Panc1 (cell line): ENCODE measurements around the gene TINAGL1. TPM values are rescaled to one million over a fixed set of nuclear protein-coding genes. Genes with fewer than 3 reads are reported as not detected.

ENCODE experiments used
- ATAC-seq: fragments of 200-7000 bp; cut with Tn5 transposase; 2 replicates; pipeline ENCODE4 v1.9.1; 2020; ENCODE audit warnings: mild to moderate bottlenecking, moderate library complexity
- BruUV-seq: library from RNA; stranded (reverse); fragments of 400-500 nt; replicated peaks from 2 replicates; lab custom pipeline; 2021; lab: Mats Ljungman, UMichigan
- CTCF ChIA-PET: fragments of 300-600 bp; sonication (Branson Sonifier 250); formaldehyde crosslinking; loops from one replicate; lab custom pipeline; 2022; ENCODE audit warnings: antibody characterized with exemption; lab: Charles Lee
- POLR2A ChIA-PET: fragments of 300-600 bp; sonication (Branson Sonifier 250); formaldehyde crosslinking; loops from one replicate; lab custom pipeline; 2022; ENCODE audit warnings: antibody characterized with exemption; lab: Charles Lee
- DNase-seq: peaks from one replicate; pipeline ENCODE4 v3.0.0-alpha.2; 2010; ENCODE audit warnings: low read depth, low spot score
- H3K27ac ChIP-seq: 2 replicates; pipeline ENCODE4 v1.5.1; 2011; ENCODE audit warnings: mild to moderate bottlenecking, low read length, inconsistent platforms
- H3K27me3 ChIP-seq: fragments of 200-500 bp; sonication (Bioruptor generic); 2 replicates; pipeline ENCODE4 v1.6.0; 2014; ENCODE audit warnings: low read length, inconsistent platforms; ENCODE audit not compliant: control insufficient read depth, insufficient read depth
- H3K36me3 ChIP-seq: fragments of 200-500 bp; sonication (Bioruptor generic); 2 replicates; pipeline ENCODE4 v1.5.1; 2014; ENCODE audit warnings: inconsistent platforms, mild to moderate bottlenecking, low read length, moderate library complexity; ENCODE audit not compliant: control insufficient read depth, insufficient read depth
- H3K4me1 ChIP-seq: 2 replicates; pipeline ENCODE4 v1.5.1; 2011; ENCODE audit warnings: inconsistent platforms, mild to moderate bottlenecking, low read length, moderate library complexity; ENCODE audit not compliant: control insufficient read depth, insufficient read depth
- H3K4me3 ChIP-seq, 2 experiments: 2 replicates each; pipeline ENCODE4 v1.5.1; 2011 to 2012; ENCODE audit warnings: low read depth in 2 of 2, low read length in 2 of 2, mild to moderate bottlenecking in 2 of 2, inconsistent platforms in 1 of 2, moderate library complexity in 1 of 2
- H3K9me3 ChIP-seq: fragments of 200-500 bp; sonication (Bioruptor generic); 2 replicates; pipeline ENCODE4 v1.5.1; 2014; ENCODE audit warnings: low read depth, mild to moderate bottlenecking, inconsistent platforms, low read length, moderate library complexity; ENCODE audit not compliant: control insufficient read depth, insufficient read depth
- CTCF ChIP-seq: fragments of 450-650 bp; IDR thresholded peaks from 2 replicates; pipeline ENCODE4 v1.5.1; 2017; ENCODE audit warnings: mild to moderate bottlenecking
- POLR2AphosphoS5 ChIP-seq: IDR thresholded peaks from 2 replicates; pipeline ENCODE4 v1.6.1; 2012; ENCODE audit warnings: mild to moderate bottlenecking, low read depth, low read length, moderate library complexity
- REST ChIP-seq, 2 experiments: IDR thresholded peaks; 2 replicates each; pipeline ENCODE4 v1.6.1; 2011 to 2012; ENCODE audit warnings: low read depth in 2 of 2, control low read depth in 1 of 2, low read length in 1 of 2, mild to moderate bottlenecking in 1 of 2, moderate library complexity in 1 of 2; ENCODE audit not compliant: insufficient read depth in 1 of 2
- SIN3A ChIP-seq: IDR thresholded peaks from 2 replicates; pipeline ENCODE4 v1.6.1; 2012; ENCODE audit warnings: low read depth, mild to moderate bottlenecking, low read length, moderate library complexity, borderline replicate concordance; ENCODE audit not compliant: insufficient read depth
- TCF7L2 ChIP-seq: IDR thresholded peaks from 2 replicates; pipeline ENCODE4 v1.6.1; 2011; ENCODE audit warnings: mild to moderate bottlenecking, low read depth, low read length, inconsistent platforms
- in situ Hi-C: cut with HindIII; loops from 2 replicates; pipeline ENCODE4 v1.10.0; 2016; ENCODE audit warnings: low sequenced_read_pairs, low pct_unique_long_range_greater_than_20kb
- intact Hi-C: fragments of 100-400 bp; cut with micrococcal nuclease; formaldehyde crosslinking; loops from one replicate; pipeline ENCODE4 v1.10.0; 2022; ENCODE audit not compliant: unreplicated experiment
- total RNA-seq: library from RNA; stranded (reverse); gene quantifications from one replicate; pipeline ENCODE4 v1.2.1, GENCODE V29; 2021; ENCODE audit not compliant: unreplicated experiment

Gene TINAGL1
- total RNA-seq, 1 experiment from 2014 or later, result 6.1 TPM

GRCh38 chr1:31531177-31531999 is 44.9 kb upstream of the TINAGL1 start:
- Histone ChIP-seq H3K4me3 (no peak overlapping the region), H3K4me1 (no peaks in the 10 kb centered on the region), H3K36me3 (no peaks in the 10 kb centered on the region), H3K9me3 (no peaks in the 10 kb centered on the region), H3K27ac (no peak overlapping the region), H3K27me3 (peaks cover 3% of the 10 kb centered on the region; the same call in 1 of the 2 replicates)
- in situ Hi-C loops (no loop called here), intact Hi-C loops (no loop called here)
- ChIA-PET POLR2A (interaction anchor here (0.5 to 0.6 kb wide), 2 partner anchors 59 to 217 kb away, joined by 3 to 9 read pairs; no protein-coding TSS in a partner anchor), CTCF (no interaction called here)
- BruUV-seq, result no TSS peak
- DNase-seq (no peak), ATAC-seq (no peak)
- TF ChIP-seq SIN3A, result no peak
- no peak for TF ChIP-seq TCF7L2
- no peak for TF ChIP-seq REST (IDR thresholded peaks at IDR 0.05; ENCODE audit: insufficient read depth in 1 of 2, low read depth in 2 of 2, low read length in 1 of 2)
- TF ChIP-seq CTCF, result no peak
- no peak for TF ChIP-seq POLR2AphosphoS5

- intact Hi-C loops (no loop called here), in situ Hi-C loops (no loop called here)
- H3K36me3 ChIP-seq, result no peaks in the 10 kb centered on the region
- TF ChIP-seq CTCF (no peak), REST (IDR thresholded peaks at IDR 0.05; ENCODE audit: insufficient read depth in 1 of 2, low read depth in 2 of 2, low read length in 1 of 2) (no peak), TCF7L2 (no peak)
- BruUV-seq, result no TSS peak
- ATAC-seq (no peak), DNase-seq (no peak)
- no peaks in the 10 kb centered on the region for H3K9me3 ChIP-seq
- H3K4me3 ChIP-seq, result no peak overlapping the region
- H3K27ac ChIP-seq, result no peak overlapping the region
- ChIA-PET POLR2A (interaction anchor here (0.5 kb wide), 1 partner anchor 60 kb away, joined by 3 read pairs; no protein-coding TSS in a partner anchor), CTCF (no interaction called here)
- H3K4me1 ChIP-seq, result no peaks in the 10 kb centered on the region
- peaks cover 3% of the 10 kb centered on the region; the same call in 1 of the 2 replicates for H3K27me3 ChIP-seq
Measured at GRCh38 chr1:31532173-31532572, 44.1 kb upstream of the TINAGL1 start.
